Chondrocyte (in vitro differentiated cells): ENCODE measurements around the gene ADARB1. TPM values are rescaled to one million over a fixed set of nuclear protein-coding genes. Genes with fewer than 3 reads are reported as not detected.

Source experiments
- DNase-seq: peaks from one replicate; pipeline ENCODE4 v3.0.0; 2021; ENCODE audit warnings: mixed read lengths, low spot score
- H3K27ac Mint-ChIP-seq: one replicate; pipeline ENCODE4 v1.8.0; 2021; ENCODE audit warnings: mild to moderate bottlenecking, moderate library complexity, mixed read lengths; ENCODE audit not compliant: unreplicated experiment
- H3K27me3 Mint-ChIP-seq: 2 replicates; pipeline ENCODE4 v1.8.0; 2021; ENCODE audit warnings: low read depth, mixed read lengths
- H3K36me3 Mint-ChIP-seq: 2 replicates; pipeline ENCODE4 v1.8.0; 2021; ENCODE audit warnings: low read depth, mixed read lengths
- H3K4me1 Mint-ChIP-seq: 2 replicates; pipeline ENCODE4 v1.8.0; 2021; ENCODE audit warnings: low read depth, mild to moderate bottlenecking, mixed read lengths
- H3K4me3 Mint-ChIP-seq: one replicate; pipeline ENCODE4 v1.8.0; 2021; ENCODE audit warnings: mild to moderate bottlenecking, moderate library complexity, mixed read lengths; ENCODE audit not compliant: unreplicated experiment
- H3K9me3 Mint-ChIP-seq: 2 replicates; pipeline ENCODE4 v1.8.0; 2021; ENCODE audit warnings: low read depth, mixed read lengths
- CTCF ChIP-seq: fragments of 200-600 bp; sonication (generic); IDR thresholded peaks from 2 replicates; pipeline ENCODE4 v1.5.0; 2021; ENCODE audit warnings: antibody characterized with exemption, mild to moderate bottlenecking, moderate library complexity
- total RNA-seq: library from RNA; stranded (reverse); gene quantifications from 3 replicates; pipeline ENCODE4 v1.2.1, GENCODE V29; 2021

ADARB1 gene
- total RNA-seq, 1 donor from 2014 or later, result 92.8 TPM

GRCh38 chr21:45064618-45065399 is 9.6 kb upstream of the ADARB1 start:
- H3K36me3 Mint-ChIP-seq, result peaks cover 2% of the 10 kb centered on the region
- DNase-seq, result no peak
- peaks cover 30% of the 10 kb centered on the region for H3K4me1 Mint-ChIP-seq
- no peak overlapping the region for H3K4me3 Mint-ChIP-seq
- peaks cover 2% of the 10 kb centered on the region for H3K9me3 Mint-ChIP-seq
- H3K27ac Mint-ChIP-seq, result peak overlapping the region; percentile 84
- H3K27me3 Mint-ChIP-seq, result no peaks in the 10 kb centered on the region
- TF ChIP-seq CTCF, result no peak

- peaks cover 17% of the 10 kb centered on the region for H3K4me1 Mint-ChIP-seq
- H3K36me3 Mint-ChIP-seq, result no peaks in the 10 kb centered on the region
- H3K27ac Mint-ChIP-seq, result peak overlapping the region; percentile 1
- no peak overlapping the region for H3K4me3 Mint-ChIP-seq
- TF ChIP-seq CTCF, result no peak
- no peaks in the 10 kb centered on the region for H3K27me3 Mint-ChIP-seq
- H3K9me3 Mint-ChIP-seq, result no peaks in the 10 kb centered on the region
- DNase-seq, result no peak
Observed at GRCh38 chr21:45067462-45068285, 6.7 kb upstream of the ADARB1 start.

- Mint-ChIP-seq H3K9me3 (no peaks in the 10 kb centered on the region), H3K4me1 (peaks cover 21% of the 10 kb centered on the region), H3K4me3 (no peak overlapping the region), H3K27ac (no peak overlapping the region), H3K27me3 (no peaks in the 10 kb centered on the region), H3K36me3 (no peaks in the 10 kb centered on the region)
- no peak for TF ChIP-seq CTCF
- DNase-seq, result no peak
Observed at GRCh38 chr21:45069085-45069484, 5.3 kb upstream of the ADARB1 start.

GRCh38 chr21:45069711-45070110 is 4.7 kb upstream of the ADARB1 start:
- DNase-seq, result no peak
- H3K4me1 Mint-ChIP-seq, result peaks cover 15% of the 10 kb centered on the region
- H3K36me3 Mint-ChIP-seq, result no peaks in the 10 kb centered on the region
- no peak for TF ChIP-seq CTCF
- H3K4me3 Mint-ChIP-seq, result no peak overlapping the region
- no peak overlapping the region for H3K27ac Mint-ChIP-seq
- no peaks in the 10 kb centered on the region for H3K27me3 Mint-ChIP-seq
- no peaks in the 10 kb centered on the region for H3K9me3 Mint-ChIP-seq

- H3K27ac Mint-ChIP-seq, result no peak overlapping the region
- TF ChIP-seq CTCF, result no peak
- no peaks in the 10 kb centered on the region for H3K36me3 Mint-ChIP-seq
- no peaks in the 10 kb centered on the region for H3K9me3 Mint-ChIP-seq
- no peaks in the 10 kb centered on the region for H3K27me3 Mint-ChIP-seq
- no peak overlapping the region for H3K4me3 Mint-ChIP-seq
- DNase-seq, result no peak
- H3K4me1 Mint-ChIP-seq, result peaks cover 19% of the 10 kb centered on the region
Observed at GRCh38 chr21:45071078-45071873, 3.1 kb upstream of the ADARB1 start.
